GM12873 (cell line): ENCODE results near the gene DRD4.

Experiments used
- TF ChIP-seq, protein P1 (sequence below): IDR thresholded peaks from 2 replicates; pipeline ENCODE4 v1.5.1; 2012; ENCODE audit warnings: low read depth, mild to moderate bottlenecking, moderate library complexity, low read length, control low read depth; ENCODE audit not compliant: insufficient read depth; ENCODE audit errors: missing control alignments

DRD4 gene

GRCh38 chr11:653837-654236 lies 16.8 kb downstream of the DRD4 start:
- TF ChIP-seq, protein P1, sequence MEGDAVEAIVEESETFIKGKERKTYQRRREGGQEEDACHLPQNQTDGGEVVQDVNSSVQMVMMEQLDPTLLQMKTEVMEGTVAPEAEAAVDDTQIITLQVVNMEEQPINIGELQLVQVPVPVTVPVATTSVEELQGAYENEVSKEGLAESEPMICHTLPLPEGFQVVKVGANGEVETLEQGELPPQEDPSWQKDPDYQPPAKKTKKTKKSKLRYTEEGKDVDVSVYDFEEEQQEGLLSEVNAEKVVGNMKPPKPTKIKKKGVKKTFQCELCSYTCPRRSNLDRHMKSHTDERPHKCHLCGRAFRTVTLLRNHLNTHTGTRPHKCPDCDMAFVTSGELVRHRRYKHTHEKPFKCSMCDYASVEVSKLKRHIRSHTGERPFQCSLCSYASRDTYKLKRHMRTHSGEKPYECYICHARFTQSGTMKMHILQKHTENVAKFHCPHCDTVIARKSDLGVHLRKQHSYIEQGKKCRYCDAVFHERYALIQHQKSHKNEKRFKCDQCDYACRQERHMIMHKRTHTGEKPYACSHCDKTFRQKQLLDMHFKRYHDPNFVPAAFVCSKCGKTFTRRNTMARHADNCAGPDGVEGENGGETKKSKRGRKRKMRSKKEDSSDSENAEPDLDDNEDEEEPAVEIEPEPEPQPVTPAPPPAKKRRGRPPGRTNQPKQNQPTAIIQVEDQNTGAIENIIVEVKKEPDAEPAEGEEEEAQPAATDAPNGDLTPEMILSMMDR = no peak

DNA sequence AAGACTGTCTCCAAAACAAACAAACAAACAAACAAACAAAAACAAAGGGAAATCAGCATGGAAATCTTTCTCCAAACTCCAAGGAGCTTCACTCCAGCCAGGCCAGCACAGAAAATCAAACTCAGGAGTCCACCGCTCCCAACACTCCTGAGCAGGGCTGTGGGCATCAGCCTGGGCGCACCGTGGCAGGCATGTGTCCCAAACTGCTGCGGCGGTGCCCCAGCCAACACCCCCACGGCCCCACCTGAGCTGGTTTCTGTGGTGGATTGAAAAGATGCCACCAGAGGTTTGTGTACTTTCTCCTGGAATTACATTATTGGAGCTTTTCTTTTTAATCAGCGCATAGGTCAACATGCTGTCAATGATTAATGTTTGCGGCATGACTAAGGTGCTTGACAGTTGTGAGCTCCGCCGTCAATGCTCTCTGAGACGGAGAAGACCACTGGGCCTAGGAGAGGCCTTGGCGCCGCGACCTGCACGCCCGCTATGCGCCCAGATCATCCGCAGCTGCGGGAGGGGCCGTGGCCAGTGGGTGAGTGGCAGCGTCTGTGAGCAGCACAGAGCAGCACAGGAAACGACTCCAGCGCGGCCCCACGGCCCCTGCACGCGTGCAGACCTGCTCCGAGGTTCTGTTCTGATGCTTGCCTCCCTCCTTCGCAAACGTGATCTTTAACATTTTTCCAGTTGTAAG lies 18.1 kb downstream of the DRD4 start:
- TF ChIP-seq, protein P1 = no peak

DNA sequence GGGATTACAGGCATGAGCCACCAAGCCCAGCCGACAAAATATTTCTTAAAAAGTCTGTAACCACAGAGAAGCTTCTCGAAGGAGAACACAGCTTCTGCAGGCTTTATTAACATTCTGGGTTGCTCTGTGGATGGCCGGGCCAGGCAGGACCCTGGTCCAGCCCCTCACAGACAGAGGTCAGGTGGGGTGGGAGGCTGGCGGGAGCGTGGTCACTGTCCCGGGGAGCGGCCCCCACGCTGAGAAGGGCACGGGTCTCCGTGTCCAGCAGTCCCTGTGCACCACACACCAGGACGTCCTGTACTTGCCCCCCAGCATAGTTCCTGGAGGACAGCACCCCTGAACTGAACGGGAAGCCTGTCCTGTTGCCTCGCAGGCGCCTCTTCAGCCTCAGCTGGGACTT lies 19.4 kb downstream of the DRD4 start:
- TF ChIP-seq, protein P1 = no peak

DNA sequence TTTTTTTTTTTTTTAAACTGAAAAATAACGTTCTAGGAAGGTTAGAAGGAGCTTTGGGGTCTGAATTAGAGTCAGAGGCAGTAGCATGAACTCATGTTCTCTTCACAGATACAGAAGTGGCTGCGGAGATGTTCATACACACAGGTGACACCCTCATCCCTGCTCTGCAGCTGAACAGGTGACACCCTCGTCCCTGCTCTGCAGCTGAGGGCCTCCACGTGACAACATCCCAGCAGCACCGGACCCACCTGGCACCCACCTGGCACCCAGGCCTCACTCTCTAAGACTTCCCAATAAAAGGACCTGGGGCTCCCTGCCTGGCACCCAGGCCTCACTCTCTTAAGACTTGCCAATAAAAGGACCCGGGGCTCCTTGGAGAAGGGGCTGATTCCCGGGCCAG lies 19.8 kb downstream of the DRD4 start:
- TF ChIP-seq, protein P1 = no peak

GRCh38 chr11:657691-658126 lies 20.6 kb downstream of the DRD4 start:
- TF ChIP-seq, protein P1 = no peak

DNA sequence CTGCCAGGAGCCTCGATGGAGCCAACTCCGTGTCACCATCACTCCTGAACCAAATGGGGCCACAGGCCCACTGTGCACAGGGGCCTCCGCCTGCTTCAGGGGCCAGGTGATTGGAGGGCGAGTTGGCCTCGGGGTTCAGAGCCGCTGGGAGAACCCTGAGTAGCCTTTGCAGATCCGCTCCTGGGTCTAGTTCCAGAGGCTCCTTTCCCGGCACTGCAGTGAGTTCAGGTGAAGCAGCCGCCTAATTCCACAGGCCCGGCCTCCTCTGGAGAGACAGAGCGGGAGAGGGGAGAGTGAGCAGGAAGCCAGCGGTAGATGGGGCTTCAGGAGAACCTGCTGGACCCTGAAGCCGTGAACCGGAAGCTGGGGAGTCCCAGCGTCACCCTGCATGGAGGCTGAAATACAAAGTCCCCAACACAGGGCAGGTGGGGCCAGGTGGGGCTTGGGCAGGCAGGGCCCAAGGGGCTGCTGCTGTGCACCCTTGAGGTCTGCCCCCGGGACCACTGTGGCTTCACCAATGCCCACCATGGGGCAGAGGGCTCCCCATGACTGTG lies 22.5 kb downstream of the DRD4 start:
- TF ChIP-seq, protein P1 = no peak

DNA sequence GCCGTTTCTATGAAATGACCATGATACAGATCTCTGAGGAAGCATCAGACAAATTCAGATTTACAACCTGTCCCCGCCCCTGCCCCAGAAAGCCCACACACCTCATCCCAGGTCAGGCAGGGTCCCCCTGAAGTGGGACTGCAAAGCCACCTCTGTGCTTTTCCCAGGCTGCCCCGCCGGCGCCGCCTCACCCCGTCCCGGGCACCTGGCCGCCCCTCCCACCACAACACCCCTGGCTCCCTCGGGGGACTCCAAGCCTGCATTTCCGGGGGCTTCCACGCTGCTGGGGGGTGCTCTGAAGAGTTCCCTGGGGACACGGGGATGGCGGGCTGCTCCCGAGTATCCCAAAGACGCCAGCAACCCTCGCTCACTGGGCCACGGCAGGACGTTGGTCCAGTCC lies 23.2 kb downstream of the DRD4 start:
- TF ChIP-seq, protein P1 = no peak
